PC-9 (cell line): ENCODE data around the gene XCR1. TPM values are rescaled to one million over a fixed set of nuclear protein-coding genes. Genes with fewer than 3 reads are reported as not detected.

Experiments used
- BruUV-seq: library from RNA; stranded (reverse); fragments of 400-500 nt; replicated peaks from 2 replicates; lab custom pipeline; 2021; lab: Mats Ljungman, UMichigan
- CTCF ChIA-PET: fragments of 300-600 bp; sonication (Branson Sonifier 250); formaldehyde crosslinking; loops from one replicate; lab custom pipeline; 2022; ENCODE audit warnings: antibody characterized with exemption; lab: Charles Lee
- POLR2A ChIA-PET: fragments of 300-600 bp; sonication (Branson Sonifier 250); formaldehyde crosslinking; loops from one replicate; lab custom pipeline; 2022; ENCODE audit warnings: antibody characterized with exemption; ENCODE audit not compliant: unreplicated experiment; lab: Charles Lee
- DNase-seq, 2 experiments: peaks; one replicate each; pipeline versions ENCODE4 v3.0.0 to v3.0.0-alpha.2; 2015 to 2022; ENCODE audit warnings: mixed read lengths in 1 of 2
- H2AFZ ChIP-seq: fragments of 200-600 bp; sonication (generic); 2 replicates; pipeline ENCODE4 v1.8.1; 2017; ENCODE audit warnings: antibody characterized with exemption
- H3F3A ChIP-seq: fragments of 200-600 bp; sonication (generic); 2 replicates; pipeline ENCODE4 v1.8.1; 2017; ENCODE audit warnings: antibody characterized with exemption, mild to moderate bottlenecking, low read depth; ENCODE audit not compliant: insufficient read depth
- H3K27ac ChIP-seq: fragments of 200-600 bp; sonication (generic); 2 replicates; pipeline ENCODE4 v1.6.1; 2016; ENCODE audit warnings: mixed run types
- H3K27me3 ChIP-seq: fragments of 200-600 bp; sonication (generic); 2 replicates; pipeline ENCODE4 v1.6.1; 2016; ENCODE audit warnings: low read depth, mixed run types; ENCODE audit not compliant: insufficient read depth
- H3K36me3 ChIP-seq: fragments of 200-600 bp; sonication (generic); 2 replicates; pipeline ENCODE4 v1.6.1; 2016; ENCODE audit warnings: low read depth, mixed run types
- H3K4me1 ChIP-seq: fragments of 200-600 bp; sonication (generic); replicated peaks from 2 replicates; pipeline ENCODE4 v1.6.1; 2016; ENCODE audit warnings: mixed run types; ENCODE audit not compliant: insufficient read depth
- H3K4me2 ChIP-seq: fragments of 200-600 bp; sonication (generic); 2 replicates; pipeline ENCODE4 v1.6.1; 2017; ENCODE audit warnings: mixed run types
- H3K4me3 ChIP-seq: fragments of 200-600 bp; sonication (generic); 2 replicates; pipeline ENCODE4 v1.6.1; 2016; ENCODE audit warnings: mixed run types
- H3K79me2 ChIP-seq: fragments of 200-600 bp; sonication (generic); 2 replicates; pipeline ENCODE4 v1.6.1; 2017; ENCODE audit warnings: low read depth, mixed run types
- H3K9me2 ChIP-seq: fragments of 200-600 bp; sonication (generic); 2 replicates; pipeline ENCODE4 v1.8.1; 2017; ENCODE audit warnings: mild to moderate bottlenecking; ENCODE audit not compliant: insufficient read depth
- H3K9me3 ChIP-seq: fragments of 200-600 bp; sonication (generic); 2 replicates; pipeline ENCODE4 v1.8.1; 2016; ENCODE audit warnings: low read depth; ENCODE audit not compliant: insufficient read depth
- H4K20me1 ChIP-seq: fragments of 200-600 bp; sonication (generic); 2 replicates; pipeline ENCODE4 v1.8.1; 2017; ENCODE audit not compliant: insufficient read depth
- CTCF ChIP-seq: fragments of 200-600 bp; sonication (generic); conservative IDR thresholded peaks from 2 replicates; pipeline ENCODE4 v1.6.1; 2017; ENCODE audit warnings: mixed run types, antibody characterized with exemption, mild to moderate bottlenecking, moderate library complexity
- EZH2 ChIP-seq: fragments of 200-600 bp; sonication (generic); IDR thresholded peaks from 2 replicates; pipeline ENCODE4 v1.8.0; 2017; ENCODE audit warnings: antibody characterized with exemption, low read depth
- intact Hi-C: fragments of 100-400 bp; cut with micrococcal nuclease; formaldehyde crosslinking; loops from one replicate; pipeline ENCODE4 v1.10.0; 2022; ENCODE audit not compliant: unreplicated experiment
- total RNA-seq: library from RNA; stranded (reverse); gene quantifications from 2 replicates; pipeline ENCODE4 v1.2.3, GENCODE V29; 2021

Gene XCR1
- total RNA-seq, 1 experiment from 2014 or later, result 0.13 TPM

- TF ChIP-seq EZH2 (no peak), CTCF (no peak)
- H3K27ac ChIP-seq, result no peak overlapping the region
- BruUV-seq, result no TSS peak
Measured at GRCh38 chr3:46036191-46036590, 8.9 kb upstream of the XCR1 start.

DNA sequence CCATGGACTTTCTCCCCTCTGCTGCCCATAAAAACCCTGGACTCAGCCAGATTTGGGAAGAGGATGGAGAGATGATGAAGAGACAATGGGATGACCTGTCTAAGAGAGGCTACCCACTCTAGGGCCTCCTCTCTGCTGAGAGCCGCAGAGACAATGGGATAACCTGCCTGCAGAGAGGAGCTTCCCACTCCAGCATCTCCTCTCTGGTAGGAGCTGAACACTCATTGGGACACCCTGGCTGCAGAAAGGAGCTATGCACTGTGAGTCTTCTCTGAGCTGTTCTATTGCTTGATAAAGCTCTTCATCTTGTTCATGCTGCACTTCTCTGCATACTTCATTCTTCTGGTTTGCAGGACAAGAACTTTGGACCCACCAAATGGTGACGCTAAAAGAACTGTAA, 4.5 kb upstream of the XCR1 start:
- Histone ChIP-seq H3K4me3 (no peak overlapping the region), H3F3A (no peaks in the 10 kb centered on the region), H3K27ac (no peak overlapping the region), H3K27me3 (no peaks in the 10 kb centered on the region), H3K36me3 (no peaks in the 10 kb centered on the region), H3K9me3 (0 out of 2 replicates have a peak, but pooled peaks cover 5% of the 10 kb centered on the region), H3K79me2 (no peaks in the 10 kb centered on the region), H3K4me1 (no peaks in the 10 kb centered on the region), H3K9me2 (no peaks in the 10 kb centered on the region), H4K20me1 (no peaks in the 10 kb centered on the region), H2AFZ (no peak overlapping the region), H3K4me2 (no peak overlapping the region)
- no TSS peak for BruUV-seq
- TF ChIP-seq EZH2 (no peak), CTCF (no peak)
- ChIA-PET CTCF (interaction anchor here (0.6 kb wide), 1 partner anchor 74 kb away, joined by 3 read pairs; no protein-coding TSS in a partner anchor), POLR2A (interaction anchor here (0.7 kb wide), 1 partner anchor 34 kb away, joined by 3 read pairs; no protein-coding TSS in a partner anchor)
- no peak for DNase-seq
- intact Hi-C loops, result no loop called here

More at GRCh38 chr3:46036191-46036590, 8.9 kb upstream of the XCR1 start:
- POLR2A ChIA-PET, result no interaction called here
- H3K27me3 ChIP-seq, result no peaks in the 10 kb centered on the region
- no peaks in the 10 kb centered on the region for H3F3A ChIP-seq
- no peaks in the 10 kb centered on the region for H3K36me3 ChIP-seq
- intact Hi-C loops, result no loop called here
- H3K9me2 ChIP-seq, result no peaks in the 10 kb centered on the region
- H3K4me3 ChIP-seq, result no peak overlapping the region
- H4K20me1 ChIP-seq, result no peaks in the 10 kb centered on the region
- H3K79me2 ChIP-seq, result no peaks in the 10 kb centered on the region
- H3K9me3 ChIP-seq, result no peaks in the 10 kb centered on the region
- no peak overlapping the region for H2AFZ ChIP-seq
- H3K4me2 ChIP-seq, result no peak overlapping the region
- CTCF ChIA-PET, result no interaction called here
- no peak for DNase-seq
- H3K4me1 ChIP-seq, result no peaks in the 10 kb centered on the region

- CTCF ChIA-PET, result no interaction called here
- no peak overlapping the region for H3K4me2 ChIP-seq
- no peaks in the 10 kb centered on the region for H3K79me2 ChIP-seq
- H4K20me1 ChIP-seq, result no peaks in the 10 kb centered on the region
- H3K9me3 ChIP-seq, result 0 out of 2 replicates have a peak, but pooled peaks cover 5% of the 10 kb centered on the region
- no peaks in the 10 kb centered on the region for H3K27me3 ChIP-seq
- intact Hi-C loops, result no loop called here
- POLR2A ChIA-PET, result interaction anchor here (0.7 kb wide), 1 partner anchor 34 kb away, joined by 3 read pairs; no protein-coding TSS in a partner anchor
- no peak overlapping the region for H3K4me3 ChIP-seq
- no peak for DNase-seq
- no peaks in the 10 kb centered on the region for H3K36me3 ChIP-seq
- no TSS peak for BruUV-seq
- no peaks in the 10 kb centered on the region for H3K4me1 ChIP-seq
- no peak overlapping the region for H3K27ac ChIP-seq
- H3F3A ChIP-seq, result no peaks in the 10 kb centered on the region
- H2AFZ ChIP-seq, result no peak overlapping the region
- H3K9me2 ChIP-seq, result no peaks in the 10 kb centered on the region
- no peak for TF ChIP-seq CTCF
- no peak for TF ChIP-seq EZH2
Measured at GRCh38 chr3:46031269-46031668, 4.0 kb upstream of the XCR1 start.
